HEK293 (cell line): ENCODE measurements around the gene CLTC.

Experiments used
- CTCF ChIA-PET: fragments of 350-600 bp; formaldehyde crosslinking; extraction: SDS; loops from one replicate; lab custom pipeline; 2021; ENCODE audit warnings: antibody characterized with exemption; lab: Yijun Ruan, JAX
- POLR2A ChIA-PET: fragments of 300-600 bp; formaldehyde crosslinking; extraction: SDS; loops from one replicate; lab custom pipeline; 2020; ENCODE audit warnings: antibody characterized with exemption, inconsistent platforms; lab: Yijun Ruan, JAX
- H3K27ac ChIP-seq: fragments of 200-500 bp; sonication (Bioruptor generic); 2 replicates; pipeline ENCODE4 v1.5.1; 2014; ENCODE audit warnings: low read depth, low read length, control low read depth, inconsistent platforms; ENCODE audit errors: extremely low read depth
- H3K36me3 ChIP-seq, 2 experiments: fragments of 200-500 bp in 1 of 2; sonication (Bioruptor generic) in 1 of 2; 1 replicate in 1 of 2; 2 replicates in 1 of 2; pipeline ENCODE4 v1.5.1; 2014 to 2017; ENCODE audit warnings: inconsistent platforms in 2 of 2, low read length in 2 of 2; ENCODE audit not compliant: control insufficient read depth in 2 of 2, insufficient read depth in 1 of 2
- H3K4me1 ChIP-seq: fragments of 200-500 bp; sonication (Bioruptor generic); 2 replicates; pipeline ENCODE4 v1.5.1; 2014; ENCODE audit warnings: mild to moderate bottlenecking, low read length, inconsistent platforms; ENCODE audit not compliant: control insufficient read depth, insufficient read depth
- H3K4me3 ChIP-seq: 2 replicates; pipeline ENCODE4 v1.5.1; 2011; ENCODE audit warnings: low read depth, mild to moderate bottlenecking, control low read depth, low read length, moderate library complexity
- H3K9me3 ChIP-seq: fragments of 200-500 bp; sonication (Bioruptor generic); 2 replicates; pipeline ENCODE4 v1.5.1; 2014; ENCODE audit warnings: low read depth, low read length, inconsistent platforms; ENCODE audit not compliant: control insufficient read depth, insufficient read depth
- CTCF ChIP-seq: fragments of 450-650 bp; formaldehyde crosslinking; IDR thresholded peaks from 2 replicates; pipeline ENCODE4 v1.5.1; 2016; ENCODE audit warnings: missing biosample characterization, missing genetic modification characterization
- GFI1B ChIP-seq: fragments of 450-650 bp; formaldehyde crosslinking; IDR thresholded peaks from 2 replicates; pipeline ENCODE4 v1.5.1; 2016; ENCODE audit warnings: missing biosample characterization, missing genetic modification characterization
- PRDM4 ChIP-seq: fragments of 450-650 bp; formaldehyde crosslinking; IDR thresholded peaks from 2 replicates; pipeline ENCODE4 v1.5.1; 2017; ENCODE audit warnings: missing biosample characterization, missing genetic modification characterization
- SP2 ChIP-seq: fragments of 450-650 bp; formaldehyde crosslinking; IDR thresholded peaks from 2 replicates; pipeline ENCODE4 v1.5.1; 2016; ENCODE audit warnings: missing biosample characterization, missing genetic modification characterization
- ZBTB1 ChIP-seq: fragments of 450-650 bp; formaldehyde crosslinking; IDR thresholded peaks from 2 replicates; pipeline ENCODE4 v1.5.1; 2016; ENCODE audit warnings: missing biosample characterization, missing genetic modification characterization
- ZNF112 ChIP-seq: fragments of 450-650 bp; formaldehyde crosslinking; IDR thresholded peaks from 2 replicates; pipeline ENCODE4 v1.5.0; 2017; ENCODE audit warnings: missing biosample characterization, missing genetic modification characterization
- ZNF211 ChIP-seq: fragments of 450-650 bp; formaldehyde crosslinking; IDR thresholded peaks from 2 replicates; pipeline ENCODE4 v1.5.1; 2016; ENCODE audit warnings: low read depth, missing biosample characterization, missing genetic modification characterization
- ZNF391 ChIP-seq: fragments of 450-650 bp; formaldehyde crosslinking; IDR thresholded peaks from 2 replicates; pipeline ENCODE4 v1.5.1; 2016; ENCODE audit warnings: low read depth, missing biosample characterization, missing genetic modification characterization, borderline replicate concordance
- ZNF394 ChIP-seq: fragments of 450-650 bp; formaldehyde crosslinking; IDR thresholded peaks from 2 replicates; pipeline ENCODE4 v1.5.1; 2016; ENCODE audit warnings: missing biosample characterization, missing genetic modification characterization, mild to moderate bottlenecking, moderate library complexity, borderline replicate concordance
- ZNF521 ChIP-seq: fragments of 450-650 bp; formaldehyde crosslinking; IDR thresholded peaks from 2 replicates; pipeline ENCODE4 v1.5.1; 2017; ENCODE audit warnings: missing biosample characterization, mild to moderate bottlenecking, missing genetic modification characterization
- ZNF76 ChIP-seq: fragments of 450-650 bp; formaldehyde crosslinking; IDR thresholded peaks from 2 replicates; pipeline ENCODE4; 2016; ENCODE audit warnings: low read depth, missing biosample characterization, missing genetic modification characterization, borderline replicate concordance
- ZNF792 ChIP-seq: fragments of 450-650 bp; formaldehyde crosslinking; IDR thresholded peaks from 2 replicates; pipeline ENCODE4 v1.5.1; 2016; ENCODE audit warnings: missing biosample characterization, missing genetic modification characterization
- ZNF830 ChIP-seq: fragments of 450-650 bp; IDR thresholded peaks from 2 replicates; pipeline ENCODE4 v1.5.0; 2018; ENCODE audit warnings: missing biosample characterization, missing genetic modification characterization, low read depth, mild to moderate bottlenecking, moderate library complexity
- TF ChIP-seq, protein P1 (sequence below): fragments of 450-650 bp; formaldehyde crosslinking; IDR thresholded peaks from 2 replicates; pipeline ENCODE4 v1.5.1; 2016; ENCODE audit warnings: missing biosample characterization, missing genetic modification characterization, borderline replicate concordance

Gene CLTC

GRCh38 chr17:59669944-59670343 is 50.2 kb downstream of the CLTC start (continued):
- TF ChIP-seq CTCF (tag by site-specific recombination) (no peak), ZNF792 (tag by site-specific recombination) (no peak), PRDM4 (tag by site-specific recombination) (no peak)

GRCh38 chr17:59671386-59671785 is 51.7 kb downstream of the CLTC start:
- H3K36me3 ChIP-seq = peaks cover 84 to 98% of the 10 kb centered on the region in 2 experiments
- H3K4me3 ChIP-seq = no peak overlapping the region
- POLR2A ChIA-PET = interaction anchor here (1.3 to 1.7 kb wide), 2 partner anchors 12 to 52 kb away, joined by 3 to 8 read pairs; partner anchors contain the start of gene CLTC
- TF ChIP-seq GFI1B (tag by site-specific recombination) (no peak), ZNF521 (tag by site-specific recombination) (no peak), SP2 (tag by site-specific recombination) (no peak), ZNF391 (tag by site-specific recombination) (no peak), ZNF211 (tag by site-specific recombination) (no peak), ZNF394 (tag by site-specific recombination) (no peak), ZBTB1 (tag by site-specific recombination) (no peak), ZNF830 (tag by site-specific recombination) (no peak), ZNF76 (tag by site-specific recombination) (no peak), ZNF112 (no peak)
- TF ChIP-seq, protein P1, sequence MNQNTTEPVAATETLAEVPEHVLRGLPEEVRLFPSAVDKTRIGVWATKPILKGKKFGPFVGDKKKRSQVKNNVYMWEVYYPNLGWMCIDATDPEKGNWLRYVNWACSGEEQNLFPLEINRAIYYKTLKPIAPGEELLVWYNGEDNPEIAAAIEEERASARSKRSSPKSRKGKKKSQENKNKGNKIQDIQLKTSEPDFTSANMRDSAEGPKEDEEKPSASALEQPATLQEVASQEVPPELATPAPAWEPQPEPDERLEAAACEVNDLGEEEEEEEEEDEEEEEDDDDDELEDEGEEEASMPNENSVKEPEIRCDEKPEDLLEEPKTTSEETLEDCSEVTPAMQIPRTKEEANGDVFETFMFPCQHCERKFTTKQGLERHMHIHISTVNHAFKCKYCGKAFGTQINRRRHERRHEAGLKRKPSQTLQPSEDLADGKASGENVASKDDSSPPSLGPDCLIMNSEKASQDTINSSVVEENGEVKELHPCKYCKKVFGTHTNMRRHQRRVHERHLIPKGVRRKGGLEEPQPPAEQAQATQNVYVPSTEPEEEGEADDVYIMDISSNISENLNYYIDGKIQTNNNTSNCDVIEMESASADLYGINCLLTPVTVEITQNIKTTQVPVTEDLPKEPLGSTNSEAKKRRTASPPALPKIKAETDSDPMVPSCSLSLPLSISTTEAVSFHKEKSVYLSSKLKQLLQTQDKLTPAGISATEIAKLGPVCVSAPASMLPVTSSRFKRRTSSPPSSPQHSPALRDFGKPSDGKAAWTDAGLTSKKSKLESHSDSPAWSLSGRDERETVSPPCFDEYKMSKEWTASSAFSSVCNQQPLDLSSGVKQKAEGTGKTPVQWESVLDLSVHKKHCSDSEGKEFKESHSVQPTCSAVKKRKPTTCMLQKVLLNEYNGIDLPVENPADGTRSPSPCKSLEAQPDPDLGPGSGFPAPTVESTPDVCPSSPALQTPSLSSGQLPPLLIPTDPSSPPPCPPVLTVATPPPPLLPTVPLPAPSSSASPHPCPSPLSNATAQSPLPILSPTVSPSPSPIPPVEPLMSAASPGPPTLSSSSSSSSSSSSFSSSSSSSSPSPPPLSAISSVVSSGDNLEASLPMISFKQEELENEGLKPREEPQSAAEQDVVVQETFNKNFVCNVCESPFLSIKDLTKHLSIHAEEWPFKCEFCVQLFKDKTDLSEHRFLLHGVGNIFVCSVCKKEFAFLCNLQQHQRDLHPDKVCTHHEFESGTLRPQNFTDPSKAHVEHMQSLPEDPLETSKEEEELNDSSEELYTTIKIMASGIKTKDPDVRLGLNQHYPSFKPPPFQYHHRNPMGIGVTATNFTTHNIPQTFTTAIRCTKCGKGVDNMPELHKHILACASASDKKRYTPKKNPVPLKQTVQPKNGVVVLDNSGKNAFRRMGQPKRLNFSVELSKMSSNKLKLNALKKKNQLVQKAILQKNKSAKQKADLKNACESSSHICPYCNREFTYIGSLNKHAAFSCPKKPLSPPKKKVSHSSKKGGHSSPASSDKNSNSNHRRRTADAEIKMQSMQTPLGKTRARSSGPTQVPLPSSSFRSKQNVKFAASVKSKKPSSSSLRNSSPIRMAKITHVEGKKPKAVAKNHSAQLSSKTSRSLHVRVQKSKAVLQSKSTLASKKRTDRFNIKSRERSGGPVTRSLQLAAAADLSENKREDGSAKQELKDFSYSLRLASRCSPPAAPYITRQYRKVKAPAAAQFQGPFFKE = no peak
- TF ChIP-seq, all 188 proteins: peak for 0
- no peak overlapping the region for H3K27ac ChIP-seq
- H3K9me3 ChIP-seq = no peaks in the 10 kb centered on the region
- CTCF ChIA-PET = interaction anchor here (0.6 to 1.5 kb wide), 2 partner anchors 12 to 1553 kb away, joined by 3 to 6 read pairs; no protein-coding TSS in a partner anchor
- H3K4me1 ChIP-seq = no peaks in the 10 kb centered on the region
